Parietal lobe (tissue), 1 donor: ENCODE data around the gene IL15. TPM values are rescaled to one million over a fixed set of nuclear protein-coding genes. Genes with fewer than 3 reads are reported as not detected.

ENCODE experiments used
- total RNA-seq: library from RNA; depleted of rRNA; stranded (reverse); fragments of >200 nt; gene quantifications from one replicate; pipeline ENCODE4 v1.2.3, GENCODE V29; 2014

IL15 gene
- total RNA-seq: 0.94 TPM

GRCh38 chr4:141636082-141636770, at the start of gene IL15:
IL15 (plus strand) TSS chr4:141636583; CDS start chr4:141719465, 82,882 bp downstream.

